ENCODE data around the gene GRIK4.

Gene GRIK4

GRCh38 chr11:120718171-120718570, 206.6 kb downstream of the GRIK4 start:
- H3K4me1 ChIP-seq (ENCODE audit: low read depth, poor library complexity, severe bottlenecking) = no peaks in the 10 kb centered on the region
- no peak overlapping the region for H3K9ac ChIP-seq
- H3K4me3 ChIP-seq (IDR thresholded peaks at IDR 0.05; ENCODE audit: insufficient read depth, low read depth, low read length) = no peak overlapping the region
- H3K4me2 ChIP-seq = no peak overlapping the region
- H4K20me1 ChIP-seq (ENCODE audit: insufficient read depth) = no peaks in the 10 kb centered on the region
- no peak for TF ChIP-seq CTCF (conservative IDR thresholded peaks at IDR 0.05; ENCODE audit: low read depth, low read length)
- no peak overlapping the region for H2AFZ ChIP-seq (ENCODE audit: low read depth)
- no peak overlapping the region for H3K27ac ChIP-seq
- H3K79me2 ChIP-seq (ENCODE audit: insufficient read depth, low read depth) = no peaks in the 10 kb centered on the region
- no peaks in the 10 kb centered on the region for H3K36me3 ChIP-seq (ENCODE audit: insufficient read depth)
- no peaks in the 10 kb centered on the region for H3K27me3 ChIP-seq (ENCODE audit: insufficient read depth, low read depth)

DNA sequence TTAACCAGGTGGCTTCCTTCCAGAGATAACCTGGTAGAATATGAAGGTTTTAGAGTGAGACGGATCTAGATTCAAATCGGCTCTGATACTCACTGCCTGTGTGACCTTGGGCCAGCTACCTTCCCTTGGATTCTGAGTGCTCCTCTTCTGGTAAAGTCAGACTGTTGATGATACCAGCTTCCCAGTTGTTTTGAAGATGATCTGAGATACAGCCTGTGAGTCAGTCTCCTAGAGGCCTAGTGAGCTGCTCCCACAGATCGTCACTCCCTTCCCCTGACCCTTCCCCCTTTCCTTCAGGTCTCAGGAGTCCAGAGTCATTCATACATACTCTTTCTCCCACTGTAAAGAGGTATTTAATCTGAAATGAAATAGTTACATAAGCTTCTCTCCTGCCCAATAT, 207.8 kb downstream of the GRIK4 start:
- Histone ChIP-seq H3K79me2 (ENCODE audit: insufficient read depth, low read depth) (no peaks in the 10 kb centered on the region), H4K20me1 (ENCODE audit: insufficient read depth) (no peaks in the 10 kb centered on the region), H3K4me2 (no peak overlapping the region), H3K27me3 (ENCODE audit: insufficient read depth, low read depth) (no peaks in the 10 kb centered on the region), H2AFZ (ENCODE audit: low read depth) (no peak overlapping the region), H3K27ac (no peak overlapping the region), H3K4me1 (ENCODE audit: low read depth, poor library complexity, severe bottlenecking) (no peaks in the 10 kb centered on the region), H3K4me3 (IDR thresholded peaks at IDR 0.05; ENCODE audit: insufficient read depth, low read depth, low read length) (no peak overlapping the region), H3K9ac (no peak overlapping the region), H3K36me3 (ENCODE audit: insufficient read depth) (no peaks in the 10 kb centered on the region)
- TF ChIP-seq CTCF (conservative IDR thresholded peaks at IDR 0.05; ENCODE audit: low read depth, low read length) = no peak

DNA sequence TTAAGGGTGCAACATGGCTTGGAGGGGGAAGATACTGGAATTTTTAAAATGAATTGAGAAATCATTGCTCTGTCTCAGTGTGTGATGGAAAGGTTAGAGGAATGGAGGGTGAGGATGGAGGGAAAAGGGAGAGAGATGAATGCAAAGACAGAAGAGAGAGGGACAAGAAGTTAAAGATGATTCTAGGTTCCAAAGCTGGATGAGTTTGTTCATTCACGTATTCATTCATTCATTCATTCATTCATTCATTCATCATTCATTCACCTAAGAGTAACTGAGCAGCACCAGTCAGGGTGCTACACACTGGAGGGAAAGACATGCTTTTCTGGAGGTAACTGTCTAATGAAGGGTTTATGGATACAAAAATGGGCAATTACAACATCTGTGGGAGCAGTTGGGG, 209.2 kb downstream of the GRIK4 start:
- no peak for TF ChIP-seq CTCF (conservative IDR thresholded peaks at IDR 0.05; ENCODE audit: low read depth, low read length)
- no peak overlapping the region for H2AFZ ChIP-seq (ENCODE audit: low read depth)
- no peak overlapping the region for H3K9ac ChIP-seq
- H4K20me1 ChIP-seq (ENCODE audit: insufficient read depth) = no peaks in the 10 kb centered on the region
- H3K27me3 ChIP-seq (ENCODE audit: insufficient read depth, low read depth) = no peaks in the 10 kb centered on the region
- no peaks in the 10 kb centered on the region for H3K36me3 ChIP-seq (ENCODE audit: insufficient read depth)
- H3K4me1 ChIP-seq (ENCODE audit: low read depth, poor library complexity, severe bottlenecking) = no peaks in the 10 kb centered on the region
- H3K79me2 ChIP-seq (ENCODE audit: insufficient read depth, low read depth) = no peaks in the 10 kb centered on the region
- no peak overlapping the region for H3K4me2 ChIP-seq
- no peak overlapping the region for H3K4me3 ChIP-seq (IDR thresholded peaks at IDR 0.05; ENCODE audit: insufficient read depth, low read depth, low read length)
- H3K27ac ChIP-seq = no peak overlapping the region

GRCh38 chr11:120722524-120722923, 211.0 kb downstream of the GRIK4 start:
- no peaks in the 10 kb centered on the region for H3K27me3 ChIP-seq (ENCODE audit: insufficient read depth, low read depth)

More at GRCh38 chr11:120722524-120722923, 211.0 kb downstream of the GRIK4 start:
- H3K9ac ChIP-seq = no peak overlapping the region
- no peaks in the 10 kb centered on the region for H3K79me2 ChIP-seq (ENCODE audit: insufficient read depth, low read depth)
- H4K20me1 ChIP-seq (ENCODE audit: insufficient read depth) = no peaks in the 10 kb centered on the region
- no peak overlapping the region for H3K4me2 ChIP-seq
- no peak overlapping the region for H3K4me3 ChIP-seq (IDR thresholded peaks at IDR 0.05; ENCODE audit: insufficient read depth, low read depth, low read length)
- no peaks in the 10 kb centered on the region for H3K36me3 ChIP-seq (ENCODE audit: insufficient read depth)
- H3K27ac ChIP-seq = no peak overlapping the region
- no peaks in the 10 kb centered on the region for H3K4me1 ChIP-seq (ENCODE audit: low read depth, poor library complexity, severe bottlenecking)
- TF ChIP-seq CTCF (conservative IDR thresholded peaks at IDR 0.05; ENCODE audit: low read depth, low read length) = no peak
- H2AFZ ChIP-seq (ENCODE audit: low read depth) = no peak overlapping the region
